ENCODE measurements around the gene TJAP1. TPM values are rescaled to one million over a fixed set of nuclear protein-coding genes. Genes with fewer than 3 reads are reported as not detected.

TJAP1 gene
- total and polyA plus RNA-seq, 4 donors = 6.3 to 38.7 (median 33.1) TPM

GRCh38 chr6:43516697-43517504 is 39.5 kb downstream of the TJAP1 start, which contains the start of the genes POLR1C and YIPF3:
Gene POLR1C (plus strand): TSS chr6:43517089. CDS start chr6:43517110, 21 bp downstream.
Gene YIPF3 (minus strand): TSS chr6:43516926. CDS start chr6:43516807, 119 bp downstream.
- no peaks in the 10 kb centered on the region for H3K9me3 ChIP-seq (ENCODE audit: control insufficient read depth, low read length)
- H3K27ac ChIP-seq (ENCODE audit: low read depth in 1 of 2, low read length in 2 of 2) = peak within 1 kb of the TSS in 1 of 2 donors; percentile 20
- intact Hi-C loops (cut with DNase I) = no loop called here
- no peaks in the 10 kb centered on the region for H3K27me3 ChIP-seq (ENCODE audit: control insufficient read depth in 1 of 2, insufficient read depth in 2 of 2, low read length in 1 of 2)
- H3K4me1 ChIP-seq (ENCODE audit: control insufficient read depth in 1 of 2, insufficient read depth in 2 of 2, low read length in 2 of 2) = peaks cover 0 to 3% of the 10 kb centered on the region in 2 donors
- ATAC-seq (ENCODE audit: low FRiP score) = peak; percentile 97
- H3K4me3 ChIP-seq (ENCODE audit: low read length in 2 of 2) = peak within 1 kb of the TSS; percentile 94
- peak; percentile 98 for DNase-seq
- WGBS, 2 donors = 0 to 1% methylated on average over 57 of the region's 57 CpGs
- H3K36me3 ChIP-seq (ENCODE audit: control insufficient read depth in 1 of 2, insufficient read depth in 2 of 2, low read length in 1 of 2) = peaks cover 12 to 15% of the 10 kb centered on the region in 2 donors

DNA sequence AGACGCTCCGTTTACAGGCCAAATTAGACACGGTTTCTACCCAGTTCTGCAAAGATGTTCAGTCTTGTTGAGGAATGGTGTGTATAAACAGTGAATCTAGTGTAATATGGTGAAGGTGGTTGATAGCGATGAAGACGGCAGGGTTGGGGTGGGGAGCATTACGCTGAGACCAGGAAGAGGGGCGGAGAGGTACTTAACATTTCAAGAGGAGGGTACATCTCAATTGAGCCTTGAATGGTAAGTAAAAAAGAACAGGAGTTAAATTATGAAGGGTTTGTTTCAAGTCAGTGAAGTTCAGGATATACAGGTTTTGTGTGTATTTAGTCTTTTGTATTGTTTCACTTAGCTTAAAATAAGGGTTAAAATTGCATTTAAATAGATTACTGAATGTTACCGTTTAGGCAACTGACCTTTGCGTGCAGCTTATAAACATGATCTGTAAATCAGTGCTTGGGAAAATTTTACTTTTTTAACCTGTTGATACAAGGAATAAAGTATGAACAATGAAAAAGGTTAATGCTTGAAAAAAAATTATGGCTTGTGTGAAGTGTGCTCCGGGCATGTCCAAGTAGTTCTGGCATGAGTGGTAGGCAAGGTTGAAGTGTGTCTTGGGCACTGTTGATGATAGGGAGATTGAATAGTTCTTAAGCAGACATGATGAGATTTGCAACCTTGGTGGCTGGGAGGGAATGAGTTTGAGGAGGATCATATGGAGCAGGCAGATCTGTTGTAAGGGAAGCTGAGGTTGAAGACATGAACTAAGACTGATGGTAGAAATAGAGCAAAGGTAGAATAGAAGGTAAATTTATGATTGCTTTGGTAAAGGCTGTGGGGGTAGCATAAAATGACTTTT is 40.4 kb downstream of the TJAP1 start:
- 2 to 3% methylated on average over 10 of the region's 10 CpGs for WGBS, 2 donors
- Histone ChIP-seq H3K4me3 (ENCODE audit: low read length in 2 of 2) (peak overlapping the region; percentile 58 to 81), H3K27ac (ENCODE audit: low read depth in 1 of 2, low read length in 2 of 2) (no peak overlapping the region), H3K36me3 (ENCODE audit: control insufficient read depth in 1 of 2, insufficient read depth in 2 of 2, low read length in 1 of 2) (peaks cover 12 to 18% of the 10 kb centered on the region in 2 donors), H3K9me3 (ENCODE audit: control insufficient read depth, low read length) (no peaks in the 10 kb centered on the region), H3K4me1 (ENCODE audit: control insufficient read depth in 1 of 2, insufficient read depth in 2 of 2, low read length in 2 of 2) (peaks cover 0 to 3% of the 10 kb centered on the region in 2 donors), H3K27me3 (ENCODE audit: control insufficient read depth in 1 of 2, insufficient read depth in 2 of 2, low read length in 1 of 2) (no peaks in the 10 kb centered on the region)
- DNase-seq (no peak), ATAC-seq (ENCODE audit: low FRiP score) (no peak)
- intact Hi-C loops (cut with DNase I) = no loop called here

- 89 to 90% methylated on average over 8 of the region's 8 CpGs for WGBS, 2 donors
- H3K27ac ChIP-seq (ENCODE audit: low read depth in 1 of 2, low read length in 2 of 2) = no peak overlapping the region
- peaks cover 12 to 15% of the 10 kb centered on the region in 2 donors for H3K36me3 ChIP-seq (ENCODE audit: control insufficient read depth in 1 of 2, insufficient read depth in 2 of 2, low read length in 1 of 2)
- intact Hi-C loops (cut with DNase I) = no loop called here
- no peak overlapping the region for H3K4me3 ChIP-seq (ENCODE audit: low read length in 2 of 2)
- DNase-seq = no peak
- no peaks in the 10 kb centered on the region for H3K9me3 ChIP-seq (ENCODE audit: control insufficient read depth, low read length)
- no peak for ATAC-seq (ENCODE audit: low FRiP score)
- peaks cover 0 to 3% of the 10 kb centered on the region in 2 donors for H3K4me1 ChIP-seq (ENCODE audit: control insufficient read depth in 1 of 2, insufficient read depth in 2 of 2, low read length in 2 of 2)
- H3K27me3 ChIP-seq (ENCODE audit: control insufficient read depth in 1 of 2, insufficient read depth in 2 of 2, low read length in 1 of 2) = no peaks in the 10 kb centered on the region
Measured at GRCh38 chr6:43520097-43520496, 42.7 kb downstream of the TJAP1 start.

DNA sequence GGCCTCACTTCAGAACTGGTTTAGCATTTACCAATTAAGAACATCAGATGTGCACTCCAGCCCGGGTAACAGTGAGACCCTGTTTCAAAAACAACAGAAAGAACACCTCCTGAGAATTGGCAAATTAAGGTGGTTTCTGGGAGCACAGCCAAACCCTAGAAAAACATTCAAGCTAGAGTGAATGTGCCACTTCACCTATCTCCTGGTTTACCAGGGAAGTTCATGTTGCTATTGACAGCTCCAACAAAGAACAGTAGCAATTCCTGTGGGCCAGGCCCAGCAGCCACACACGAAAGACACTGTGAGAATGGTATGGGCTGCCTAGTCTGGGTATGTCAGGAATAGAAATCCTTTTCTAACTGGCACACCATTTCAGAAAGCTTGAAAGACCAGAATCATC is 44.5 kb downstream of the TJAP1 start:
- no peak for ATAC-seq (ENCODE audit: low FRiP score)

DNA sequence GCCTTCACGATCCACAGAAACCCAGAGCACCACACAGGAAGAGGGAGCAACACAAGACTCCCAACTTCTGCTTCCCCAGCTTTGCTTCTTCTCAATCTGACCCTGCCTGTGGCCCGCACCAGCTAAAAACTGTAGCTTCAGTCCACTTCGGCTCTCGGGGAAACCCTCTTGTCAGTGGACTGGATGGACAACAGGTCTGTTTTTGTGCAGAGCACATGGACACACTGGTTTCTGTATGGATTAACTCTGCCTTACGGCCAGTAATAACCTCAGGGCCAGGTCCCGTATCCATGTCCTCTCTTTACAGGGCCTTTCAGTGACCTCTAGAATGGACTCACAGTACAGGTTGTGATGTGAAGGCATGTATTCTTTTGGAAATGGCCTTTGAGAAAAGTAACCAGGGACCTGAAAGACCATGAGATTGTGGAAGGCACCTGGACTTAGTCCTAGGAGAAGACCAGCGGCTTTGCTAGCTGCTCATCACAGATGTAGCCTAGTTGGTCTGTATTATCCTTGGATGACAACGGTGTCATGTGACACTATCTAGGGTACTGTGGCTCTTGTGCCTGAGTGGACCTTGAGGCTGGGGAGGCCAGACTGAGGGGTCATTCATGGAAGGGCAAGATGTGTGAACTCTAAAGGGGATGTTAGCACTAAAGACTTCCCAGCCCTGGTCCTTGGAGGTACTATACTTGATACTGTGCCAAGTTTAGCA is 45.3 kb downstream of the TJAP1 start:
- H3K4me3 ChIP-seq (ENCODE audit: low read length in 2 of 2) = no peak overlapping the region
- ATAC-seq (ENCODE audit: low FRiP score) (no peak), DNase-seq (no peak)
- H3K27me3 ChIP-seq (ENCODE audit: control insufficient read depth in 1 of 2, insufficient read depth in 2 of 2, low read length in 1 of 2) = no peaks in the 10 kb centered on the region
- intact Hi-C loops (cut with DNase I) = no loop called here
- H3K27ac ChIP-seq (ENCODE audit: low read depth in 1 of 2, low read length in 2 of 2) = no peak overlapping the region
- 87 to 88% methylated on average over 8 of the region's 8 CpGs for WGBS, 2 donors
- H3K36me3 ChIP-seq (ENCODE audit: control insufficient read depth in 1 of 2, insufficient read depth in 2 of 2, low read length in 1 of 2) = peaks cover 12 to 22% of the 10 kb centered on the region in 2 donors
- no peaks in the 10 kb centered on the region for H3K9me3 ChIP-seq (ENCODE audit: control insufficient read depth, low read length)
- H3K4me1 ChIP-seq (ENCODE audit: control insufficient read depth in 1 of 2, insufficient read depth in 2 of 2, low read length in 2 of 2) = peaks cover 0 to 3% of the 10 kb centered on the region in 2 donors

More for the DNA sequence above, 44.5 kb downstream of the TJAP1 start:
- intact Hi-C loops (cut with DNase I) = no loop called here
- Histone ChIP-seq H3K4me3 (ENCODE audit: low read length in 2 of 2) (no peak overlapping the region), H3K27me3 (ENCODE audit: control insufficient read depth in 1 of 2, insufficient read depth in 2 of 2, low read length in 1 of 2) (no peaks in the 10 kb centered on the region), H3K4me1 (ENCODE audit: control insufficient read depth in 1 of 2, insufficient read depth in 2 of 2, low read length in 2 of 2) (peaks cover 0 to 3% of the 10 kb centered on the region in 2 donors), H3K36me3 (ENCODE audit: control insufficient read depth in 1 of 2, insufficient read depth in 2 of 2, low read length in 1 of 2) (peaks cover 12 to 18% of the 10 kb centered on the region in 2 donors), H3K27ac (ENCODE audit: low read depth in 1 of 2, low read length in 2 of 2) (no peak overlapping the region), H3K9me3 (ENCODE audit: control insufficient read depth, low read length) (no peaks in the 10 kb centered on the region)
- WGBS, 2 donors = 52 to 55% methylated on average over 2 of the region's 2 CpGs
- DNase-seq = no peak

- Histone ChIP-seq H3K9me3 (ENCODE audit: control insufficient read depth, low read length) (no peaks in the 10 kb centered on the region), H3K4me3 (ENCODE audit: low read length in 2 of 2) (no peak overlapping the region), H3K27me3 (ENCODE audit: control insufficient read depth in 1 of 2, insufficient read depth in 2 of 2, low read length in 1 of 2) (no peaks in the 10 kb centered on the region), H3K36me3 (ENCODE audit: control insufficient read depth in 1 of 2, insufficient read depth in 2 of 2, low read length in 1 of 2) (peaks cover 12 to 27% of the 10 kb centered on the region in 2 donors), H3K27ac (ENCODE audit: low read depth in 1 of 2, low read length in 2 of 2) (no peak overlapping the region), H3K4me1 (ENCODE audit: control insufficient read depth in 1 of 2, insufficient read depth in 2 of 2, low read length in 2 of 2) (no peaks in the 10 kb centered on the region)
- WGBS, 2 donors = 69 to 71% methylated on average over 3 of the region's 3 CpGs
- intact Hi-C loops (cut with DNase I) = no loop called here
- ATAC-seq (ENCODE audit: low FRiP score) = no peak
- no peak for DNase-seq
Measured at GRCh38 chr6:43523284-43523683, 45.9 kb downstream of the TJAP1 start.

- Histone ChIP-seq H3K4me3 (ENCODE audit: low read length in 2 of 2) (no peak overlapping the region), H3K4me1 (ENCODE audit: control insufficient read depth in 1 of 2, insufficient read depth in 2 of 2, low read length in 2 of 2) (no peaks in the 10 kb centered on the region), H3K9me3 (ENCODE audit: control insufficient read depth, low read length) (no peaks in the 10 kb centered on the region), H3K27me3 (ENCODE audit: control insufficient read depth in 1 of 2, insufficient read depth in 2 of 2, low read length in 1 of 2) (no peaks in the 10 kb centered on the region), H3K36me3 (ENCODE audit: control insufficient read depth in 1 of 2, insufficient read depth in 2 of 2, low read length in 1 of 2) (peaks cover 14 to 28% of the 10 kb centered on the region in 2 donors), H3K27ac (ENCODE audit: low read depth in 1 of 2, low read length in 2 of 2) (no peak overlapping the region)
- WGBS, 2 donors = 82 to 85% methylated on average over 10 of the region's 10 CpGs
- ATAC-seq (ENCODE audit: low FRiP score) (no peak), DNase-seq (no peak)
- intact Hi-C loops (cut with DNase I) = no loop called here
Measured at GRCh38 chr6:43524483-43524961, 47.2 kb downstream of the TJAP1 start.

DNA sequence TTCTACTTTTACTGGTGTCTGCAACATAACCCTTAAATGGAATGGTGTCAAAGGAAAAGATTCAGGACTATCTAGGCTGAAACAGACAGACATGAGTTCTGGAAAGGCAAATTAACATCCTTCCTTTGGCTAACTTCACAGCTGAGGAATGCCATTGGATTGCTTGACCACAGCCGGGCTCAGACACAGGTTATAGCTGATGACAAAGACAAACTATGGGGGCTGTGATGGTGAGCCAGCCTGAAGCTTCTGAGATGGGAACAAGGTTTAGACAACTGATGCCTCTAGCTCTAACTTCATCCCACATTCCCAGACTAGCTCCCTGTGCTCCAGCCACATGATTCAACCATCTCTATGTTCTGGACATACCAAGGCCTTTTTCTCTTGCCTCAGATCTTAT is 54.8 kb downstream of the TJAP1 start:
- Histone ChIP-seq H3K27ac (ENCODE audit: low read depth in 1 of 2, low read length in 2 of 2) (no peak overlapping the region), H3K36me3 (ENCODE audit: control insufficient read depth in 1 of 2, insufficient read depth in 2 of 2, low read length in 1 of 2) (peaks cover 5 to 10% of the 10 kb centered on the region in 2 donors), H3K4me3 (ENCODE audit: low read length in 2 of 2) (no peak overlapping the region), H3K4me1 (ENCODE audit: control insufficient read depth in 1 of 2, insufficient read depth in 2 of 2, low read length in 2 of 2) (no peaks in the 10 kb centered on the region), H3K27me3 (ENCODE audit: control insufficient read depth in 1 of 2, insufficient read depth in 2 of 2, low read length in 1 of 2) (no peaks in the 10 kb centered on the region), H3K9me3 (ENCODE audit: control insufficient read depth, low read length) (no peaks in the 10 kb centered on the region)
- intact Hi-C loops (cut with DNase I) = no loop called here
- ATAC-seq (ENCODE audit: low FRiP score) = no peak
- DNase-seq = no peak
- WGBS, 2 donors = 78 to 86% methylated on average over 1 of the region's 1 CpG
